Activated CD4-positive, alpha-beta T cell treated with anti-CD3 and anti-CD28 coated beads, Interleukin-2, amount 10 ng/mL, durations not matched to agents 7 days and 5 days (primary cell): ENCODE results near the gene FJX1. TPM values are rescaled to one million over a fixed set of nuclear protein-coding genes. Genes with fewer than 3 reads are reported as not detected.
"Not testable (repeated sequence)": the region's sequence is repeated elsewhere in the genome, so short reads cannot be mapped to it uniquely, and the experiment has no call there.

Source experiments
- CTCF ChIA-PET: fragments of 350-600 bp; sonication (Branson Sonifier 250); formaldehyde crosslinking; loops from one replicate; lab custom pipeline; 2021; ENCODE audit warnings: antibody characterized with exemption; lab: Charles Lee
- POLR2A ChIA-PET: fragments of 350-600 bp; sonication (Branson Sonifier 250); formaldehyde crosslinking; loops from one replicate; lab custom pipeline; 2021; ENCODE audit warnings: antibody characterized with exemption; lab: Charles Lee
- DNase-seq: peaks from one replicate; pipeline ENCODE4 v3.0.0-alpha.2; 2020
- H3K27ac Mint-ChIP-seq: one replicate; pipeline ENCODE4 v1.8.0; 2021; ENCODE audit warnings: mild to moderate bottlenecking, moderate library complexity, mixed read lengths
- H3K27me3 Mint-ChIP-seq: one replicate; pipeline ENCODE4 v1.8.0; 2021; ENCODE audit warnings: mixed read lengths
- H3K36me3 Mint-ChIP-seq: one replicate; pipeline ENCODE4 v1.8.0; 2021; ENCODE audit warnings: low read depth, mixed read lengths
- H3K4me1 Mint-ChIP-seq: one replicate; pipeline ENCODE4 v1.8.0; 2021; ENCODE audit warnings: mixed read lengths
- H3K4me3 Mint-ChIP-seq: one replicate; pipeline ENCODE4 v1.8.0; 2021; ENCODE audit warnings: mild to moderate bottlenecking, moderate library complexity, mixed read lengths
- H3K9me3 Mint-ChIP-seq: one replicate; pipeline ENCODE4 v1.8.0; 2021; ENCODE audit warnings: mixed read lengths
- total RNA-seq, 2 experiments: library from RNA; stranded (reverse); gene quantifications; one replicate each; pipeline ENCODE4 v1.2.3, GENCODE V29; 2021

FJX1 gene
- total RNA-seq, 2 experiments from 2014 or later = 0.17 to 0.21 TPM

DNA sequence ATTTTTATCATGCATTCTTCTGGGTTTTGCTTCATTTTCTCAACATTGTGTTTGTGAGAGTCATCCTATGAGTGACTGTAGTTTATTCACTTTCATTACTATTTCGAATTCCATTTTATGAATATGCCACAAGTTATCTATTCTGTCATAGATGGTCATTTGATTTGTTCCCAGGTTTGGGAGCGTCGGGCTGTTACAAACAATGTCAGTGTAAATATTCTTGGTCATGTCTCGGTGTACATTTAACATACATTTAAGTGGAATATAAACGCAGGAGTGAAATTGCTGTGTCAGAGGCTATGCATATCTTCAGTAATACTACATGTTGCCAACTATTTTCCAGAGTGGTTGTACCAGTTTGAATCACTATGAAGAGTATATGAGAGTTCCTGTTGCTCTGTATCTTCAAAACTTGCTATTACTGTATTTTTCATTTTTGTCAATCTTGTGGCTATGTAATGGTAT lies 46.7 kb downstream of the FJX1 start:
- ChIA-PET CTCF (interaction anchor here (0.6 to 0.7 kb wide), 3 partner anchors 147 to 827 kb away, joined by 3 to 4 read pairs (median 3); no protein-coding TSS in a partner anchor), POLR2A (no interaction called here)
- H3K27ac Mint-ChIP-seq = no peak overlapping the region
- peaks cover 44% of the 10 kb centered on the region for H3K4me1 Mint-ChIP-seq
- peaks cover 56% of the 10 kb centered on the region for H3K36me3 Mint-ChIP-seq
- H3K9me3 Mint-ChIP-seq = peaks cover 42% of the 10 kb centered on the region
- DNase-seq = no peak
- peaks cover 4% of the 10 kb centered on the region for H3K27me3 Mint-ChIP-seq
- H3K4me3 Mint-ChIP-seq = no peak overlapping the region

- H3K36me3 Mint-ChIP-seq = peaks cover 66% of the 10 kb centered on the region
- DNase-seq = no peak
- H3K27me3 Mint-ChIP-seq = no peaks in the 10 kb centered on the region
- no peak overlapping the region for H3K4me3 Mint-ChIP-seq
- H3K4me1 Mint-ChIP-seq = peaks cover 47% of the 10 kb centered on the region
- H3K9me3 Mint-ChIP-seq = peaks cover 48% of the 10 kb centered on the region
- H3K27ac Mint-ChIP-seq = no peak overlapping the region
- ChIA-PET POLR2A (no interaction called here), CTCF (interaction anchor here (0.9 kb wide), 1 partner anchor 155 kb away, joined by 3 read pairs; no protein-coding TSS in a partner anchor)
Measured at GRCh38 chr11:35667257-35667656, 49.0 kb downstream of the FJX1 start.

DNA sequence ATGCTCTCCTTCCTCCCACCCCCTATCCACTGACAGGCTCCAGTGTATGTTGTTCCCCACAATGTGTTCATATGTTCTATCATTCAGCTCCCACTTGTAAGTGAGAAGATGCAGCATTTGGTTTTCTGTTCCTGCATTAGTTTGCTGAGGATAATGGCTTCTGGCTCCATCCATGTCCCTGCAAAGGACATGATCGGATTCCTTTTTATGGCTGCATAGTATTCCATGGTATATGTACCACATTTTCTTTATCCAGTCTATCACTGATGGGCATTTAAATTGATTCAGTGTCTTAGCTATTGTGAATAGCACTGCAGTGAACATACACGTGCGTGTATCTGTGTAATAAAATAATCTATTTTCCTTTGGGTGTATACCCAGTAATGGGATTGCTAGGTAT lies 50.1 kb downstream of the FJX1 start:
- H3K27ac Mint-ChIP-seq, CTCF ChIA-PET, DNase-seq, H3K4me3 Mint-ChIP-seq, H3K27me3 Mint-ChIP-seq, POLR2A ChIA-PET: not testable (repeated sequence)
- Mint-ChIP-seq H3K9me3 (peaks cover 44% of the 10 kb centered on the region), H3K36me3 (peaks cover 57% of the 10 kb centered on the region), H3K4me1 (peaks cover 42% of the 10 kb centered on the region)

Other genes with a start within 250 kb of the FJX1 start
- not detected for gene SLC1A2, start 198.9 kb upstream of the FJX1 start, total RNA-seq
- gene PAMR1, start 92.8 kb upstream of the FJX1 start, total RNA-seq = not detected
- gene TRIM44, start 44.3 kb downstream of the FJX1 start, total RNA-seq = 10 to 100 TPM; 34.9 to 42.6 TPM